Amniotic epithelial cell (primary cell): Measurements from ENCODE around the gene DCBLD2.
"Not testable (repeated sequence)": the region's sequence is repeated elsewhere in the genome, so short reads cannot be mapped to it uniquely, and the experiment has no call there.

Experiments
- DNase-seq: peaks from one replicate; pipeline ENCODE4 v3.0.0-alpha.2; 2010; ENCODE audit warnings: low read depth

Gene DCBLD2

DNA sequence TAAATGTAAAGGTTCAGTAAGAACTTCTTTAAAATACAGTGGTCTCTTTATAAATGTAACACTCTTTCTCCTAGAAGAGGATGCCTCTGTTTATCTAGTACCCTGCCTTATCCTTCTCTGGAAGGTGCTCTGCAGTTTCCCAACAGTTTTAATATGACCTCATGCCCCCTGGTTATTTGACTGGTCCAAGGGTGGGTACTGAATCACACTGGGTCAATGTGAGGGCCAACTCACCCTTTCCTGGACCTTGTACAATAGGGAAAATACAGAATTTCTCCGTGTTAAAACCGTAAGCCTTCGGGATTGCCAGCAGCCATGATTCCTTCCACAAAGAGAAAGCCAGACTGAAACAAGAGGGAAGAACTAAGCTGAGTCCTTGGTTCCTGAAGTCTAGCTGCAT, 9.2 kb downstream of the DCBLD2 start:
- DNase-seq, result no peak

- peak; percentile 37 for DNase-seq
These were observed 10.3 kb downstream of the DCBLD2 start for GRCh38 chr3:98890965-98891910.

GRCh38 chr3:98890181-98890835, 11.2 kb downstream of the DCBLD2 start:
- peak; percentile 71 for DNase-seq

GRCh38 chr3:98887684-98888083, 13.8 kb downstream of the DCBLD2 start:
- DNase-seq, result no peak

GRCh38 chr3:98886525-98886924, 15.0 kb downstream of the DCBLD2 start:
- DNase-seq, result no peak

- no peak for DNase-seq
These were observed 15.6 kb downstream of the DCBLD2 start for GRCh38 chr3:98885851-98886250.

- DNase-seq, result peak; percentile 77
These were observed 16.7 kb downstream of the DCBLD2 start for GRCh38 chr3:98884675-98885371.

- DNase-seq, result peak; percentile 66
These were observed 18.7 kb downstream of the DCBLD2 start for GRCh38 chr3:98882614-98883333.

- DNase-seq, result no peak
These were observed 24.4 kb downstream of the DCBLD2 start for GRCh38 chr3:98877132-98877531.

DNA sequence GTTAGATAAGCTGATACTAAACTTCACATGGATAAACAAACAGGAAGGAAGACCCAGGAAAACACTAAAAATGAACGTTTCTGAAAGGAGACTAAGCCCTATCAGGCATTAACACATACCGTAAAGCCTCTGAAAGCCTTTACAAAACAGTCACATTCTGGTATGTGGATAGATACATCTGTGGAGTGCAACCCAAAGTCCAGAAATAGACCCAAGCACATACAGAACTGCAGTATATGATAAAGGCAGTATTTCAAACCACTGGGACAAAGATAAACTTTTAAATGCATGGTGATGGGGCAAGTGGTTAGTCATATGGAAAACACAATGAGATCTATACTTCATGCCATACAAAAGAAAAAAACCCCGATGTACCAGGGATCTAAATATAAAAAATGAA, 26.0 kb downstream of the DCBLD2 start:
- peak; percentile 53 for DNase-seq

DNA sequence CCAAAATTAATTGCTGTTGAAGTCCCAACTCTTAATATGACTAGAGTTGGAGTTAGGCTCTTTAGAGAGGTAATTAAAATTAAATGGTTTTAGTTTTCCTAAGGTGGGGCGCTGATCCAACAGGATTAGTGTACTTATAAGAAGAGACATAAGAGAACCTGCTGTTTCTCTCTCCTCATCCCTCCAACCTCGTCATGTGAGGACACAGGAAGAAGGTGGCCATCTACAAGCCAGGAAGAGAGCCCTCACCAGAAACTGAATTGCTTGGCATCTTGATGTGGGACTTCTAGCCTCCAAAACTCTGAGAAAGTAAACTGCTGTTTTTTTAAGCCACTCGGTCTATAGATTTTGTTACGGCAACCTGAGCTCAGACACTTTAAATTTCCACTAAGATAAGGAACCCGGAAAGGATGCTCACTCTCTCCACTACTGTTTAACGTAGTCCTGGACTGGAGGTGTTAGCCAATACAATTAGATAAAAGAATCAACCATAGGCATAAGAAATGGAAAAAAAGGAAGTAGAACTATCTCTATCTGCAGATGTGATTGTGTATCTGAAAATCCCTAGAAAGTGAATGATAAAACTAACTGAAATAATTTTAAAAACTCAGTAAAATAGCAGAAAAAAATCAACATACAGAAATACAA, 26.8 kb downstream of the DCBLD2 start:
- no peak for DNase-seq

GRCh38 chr3:98869391-98869790, 32.1 kb downstream of the DCBLD2 start:
- DNase-seq, result no peak

- DNase-seq, result not testable (repeated sequence)
These were observed 43.5 kb downstream of the DCBLD2 start for GRCh38 chr3:98857971-98858370.

GRCh38 chr3:98857258-98857657, 44.2 kb downstream of the DCBLD2 start:
- DNase-seq, result not testable (repeated sequence)

DNA sequence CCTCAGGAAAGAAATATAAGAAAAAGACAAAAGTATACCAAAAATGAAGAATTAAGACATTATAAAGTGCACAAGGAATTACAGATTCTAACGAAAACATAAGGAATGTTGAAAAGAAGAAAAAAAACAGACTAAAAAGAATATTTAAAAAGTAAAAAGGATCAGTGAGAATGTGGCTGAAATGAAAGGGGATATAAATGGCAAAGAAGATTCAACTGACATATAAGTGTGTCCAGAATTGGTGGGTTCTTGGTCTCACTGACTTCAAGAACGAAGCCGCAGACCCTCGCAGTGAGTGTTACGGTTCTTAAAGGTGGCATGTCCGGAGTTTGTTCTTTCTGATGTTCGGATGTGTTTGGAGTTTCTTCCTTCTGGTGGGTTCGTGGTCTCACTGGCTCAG, 44.8 kb downstream of the DCBLD2 start:
- no peak for DNase-seq

DNA sequence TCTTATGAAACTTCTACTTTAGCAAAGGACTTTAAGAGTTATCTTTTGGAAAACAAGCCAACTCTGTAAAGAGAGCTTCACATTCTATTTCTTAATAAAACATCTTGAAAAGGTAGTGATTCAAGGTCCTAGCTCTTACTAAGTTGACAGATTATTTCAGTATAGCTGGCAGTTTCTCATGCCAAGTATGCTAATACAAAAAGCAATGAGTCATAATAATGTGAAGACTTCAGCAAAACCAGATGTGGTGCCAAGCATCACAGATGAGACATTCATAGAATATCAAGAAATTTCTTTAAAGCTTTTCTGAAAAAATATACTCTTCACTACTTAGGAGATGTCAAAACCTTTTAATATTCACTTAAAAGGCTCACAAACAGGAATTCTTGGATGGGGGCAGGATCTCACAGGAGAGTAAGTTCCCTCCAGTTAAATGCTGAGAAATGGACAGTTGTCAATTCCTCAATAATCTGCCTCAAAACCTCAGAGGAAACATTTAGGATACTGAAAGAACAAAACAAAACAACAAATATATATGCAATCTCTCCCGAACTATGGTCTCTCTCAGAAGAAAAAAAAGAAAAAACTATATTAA, 45.6 kb downstream of the DCBLD2 start:
- peak; percentile 96 for DNase-seq

DNA sequence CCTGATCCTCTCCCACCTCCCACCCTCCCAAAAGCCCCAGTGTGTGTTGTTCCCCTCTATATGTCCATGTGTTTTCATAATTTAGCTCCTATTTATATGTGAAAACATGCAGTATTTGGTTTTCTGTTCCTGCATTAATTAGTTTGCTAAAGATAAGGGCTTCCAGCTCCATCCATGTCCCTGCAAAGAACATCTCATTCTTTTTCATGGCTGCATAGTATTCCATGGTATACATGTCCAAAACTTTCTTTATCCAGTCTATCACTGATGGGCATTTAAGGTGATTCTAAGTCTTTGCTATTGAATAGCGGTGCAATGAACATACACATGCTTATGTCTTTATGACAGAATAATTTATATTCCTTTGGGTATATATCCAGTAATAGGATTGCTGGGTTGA, 53.4 kb downstream of the DCBLD2 start:
- no peak for DNase-seq

- peak; percentile 50 for DNase-seq
These were observed 55.4 kb downstream of the DCBLD2 start for GRCh38 chr3:98846101-98846500.

GRCh38 chr3:98843266-98843959, 58.1 kb downstream of the DCBLD2 start:
- DNase-seq, result no peak

GRCh38 chr3:98839846-98840245, 61.6 kb downstream of the DCBLD2 start:
- peak; percentile 91 for DNase-seq
